ENCODE data around the gene SH3PXD2A.
"Not testable (repeated sequence)": the region's sequence is repeated elsewhere in the genome, so short reads cannot be mapped to it uniquely, and the experiment has no call there.

SH3PXD2A gene

DNA sequence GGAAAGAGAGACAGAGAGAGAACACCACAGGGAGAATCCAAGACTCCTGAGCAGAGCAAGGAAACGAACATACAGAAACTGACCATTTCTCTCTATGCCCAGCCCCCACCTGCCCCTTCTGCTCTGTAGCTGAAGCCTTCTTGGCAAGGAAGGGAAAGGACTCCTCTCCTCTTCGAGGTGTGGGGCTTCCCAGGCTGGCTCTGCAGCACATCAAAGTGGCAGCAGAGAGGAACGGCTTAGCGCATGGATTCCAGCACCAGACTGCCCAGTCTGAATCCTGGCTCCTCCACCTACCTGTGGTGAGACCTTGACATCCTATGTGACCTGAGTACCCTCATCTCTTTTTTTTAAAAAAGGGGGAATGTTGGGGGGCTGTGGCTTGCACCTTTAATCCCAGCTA lies 69.4 kb downstream of the SH3PXD2A start:
- DNase-seq: no peak

DNA sequence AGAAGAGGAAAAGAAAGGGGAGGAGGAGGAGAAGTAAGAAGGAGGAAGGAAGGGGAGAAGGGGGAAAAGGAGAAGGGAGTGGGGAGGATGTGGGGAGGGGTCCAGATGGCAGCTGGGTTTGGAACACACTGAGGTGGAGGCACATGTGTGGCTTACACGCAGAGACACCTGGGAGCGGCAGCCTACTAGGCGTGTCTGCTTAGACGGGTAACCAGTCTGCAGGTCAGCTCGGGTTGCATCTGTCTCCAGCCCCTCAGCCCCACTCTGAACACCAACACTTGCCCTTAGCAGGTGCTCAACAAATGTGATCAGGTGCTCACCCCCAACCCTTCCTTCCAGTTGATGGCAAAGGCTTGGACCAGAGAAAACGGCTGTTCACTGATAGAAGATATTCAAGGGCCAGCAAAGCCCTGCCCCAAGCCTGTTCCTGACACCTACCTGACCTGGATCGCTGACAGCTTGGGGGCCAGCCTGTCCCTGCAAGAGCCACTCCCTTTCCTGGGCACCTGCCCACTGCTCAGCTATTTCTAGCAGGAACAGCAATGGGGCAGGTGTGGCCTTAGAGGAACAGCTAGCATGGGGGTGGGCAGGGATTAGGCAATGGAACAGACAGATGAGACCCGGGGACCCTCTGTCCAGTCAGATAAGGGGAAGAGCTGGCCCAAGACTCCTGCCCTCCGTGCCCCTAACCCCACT lies 70.5 kb downstream of the SH3PXD2A start:
- DNase-seq: no peak

DNA sequence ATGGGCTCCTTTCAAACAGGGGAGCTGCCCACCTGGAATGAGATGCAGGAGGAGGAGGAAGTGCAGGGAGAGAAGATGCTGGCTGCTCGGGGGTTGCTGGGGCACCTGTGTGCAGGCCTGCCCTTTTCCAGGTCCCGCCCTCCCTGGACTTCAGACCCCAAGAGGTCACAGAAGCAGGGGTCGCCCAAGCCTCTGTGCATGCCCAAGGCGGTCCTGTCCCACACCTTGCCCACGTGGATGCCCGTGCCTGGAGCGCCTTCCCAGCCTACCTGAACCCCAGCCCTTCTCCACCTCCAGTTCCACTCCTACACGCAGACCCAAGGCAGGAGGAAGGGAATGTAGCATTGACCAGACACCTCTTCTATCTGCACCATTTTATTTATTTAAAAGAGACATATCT lies 71.3 kb downstream of the SH3PXD2A start:
- DNase-seq: no peak

DNA sequence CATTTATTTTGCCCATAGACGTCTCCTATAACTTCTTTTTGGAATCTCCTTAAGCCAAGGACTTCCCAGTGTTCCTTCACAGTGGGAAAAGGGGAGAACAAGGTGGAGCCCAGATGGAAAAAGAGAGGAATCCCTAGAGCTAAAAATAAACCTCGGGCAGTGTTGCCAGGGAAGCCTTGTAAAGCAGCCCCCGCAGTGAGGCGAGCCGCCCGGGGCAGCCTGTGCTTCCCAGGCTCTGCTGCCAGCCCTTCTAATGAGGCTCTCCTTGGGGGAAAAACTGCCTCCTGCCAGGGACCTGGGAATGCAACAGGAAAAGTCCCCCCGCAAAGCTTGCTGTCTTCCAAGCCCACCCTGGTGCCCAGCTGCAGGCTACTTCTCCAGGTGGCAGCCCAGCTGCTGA lies 71.7 kb downstream of the SH3PXD2A start:
- no peak for DNase-seq

DNA sequence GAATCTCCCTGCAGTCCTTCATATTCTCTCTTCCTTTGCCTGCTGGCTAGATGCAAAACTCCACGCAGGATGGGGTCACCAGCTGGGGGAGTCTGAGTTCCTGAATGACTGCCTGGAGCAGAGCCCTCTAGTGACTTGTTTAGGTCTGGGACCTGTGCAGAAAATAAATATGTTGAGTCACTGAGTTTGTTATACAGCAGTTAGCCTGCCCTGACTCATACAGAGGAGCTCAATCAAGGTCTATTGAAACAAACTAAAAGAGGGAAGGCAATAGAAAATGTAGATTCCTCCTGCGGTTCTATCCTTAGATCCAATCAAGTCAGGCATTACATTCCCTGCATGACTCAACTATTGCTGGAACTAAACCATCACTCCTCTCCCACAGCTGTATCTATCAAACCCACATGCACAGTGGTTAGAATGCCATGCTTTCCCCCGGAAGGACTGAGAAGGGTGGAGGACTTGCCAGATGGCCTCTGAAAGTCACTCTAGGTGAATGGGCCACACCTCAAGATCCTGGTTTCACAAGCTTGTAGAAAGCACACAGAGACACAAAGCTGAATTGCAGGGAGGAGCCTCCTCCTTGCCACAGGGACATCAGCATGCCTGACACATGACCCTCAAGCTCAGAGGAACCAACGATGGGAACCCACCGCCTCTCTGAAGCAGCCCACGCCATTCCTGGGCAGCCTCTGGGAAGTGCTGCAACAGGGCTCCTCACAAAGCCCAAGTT lies 73.9 kb downstream of the SH3PXD2A start:
- DNase-seq: no peak

DNA sequence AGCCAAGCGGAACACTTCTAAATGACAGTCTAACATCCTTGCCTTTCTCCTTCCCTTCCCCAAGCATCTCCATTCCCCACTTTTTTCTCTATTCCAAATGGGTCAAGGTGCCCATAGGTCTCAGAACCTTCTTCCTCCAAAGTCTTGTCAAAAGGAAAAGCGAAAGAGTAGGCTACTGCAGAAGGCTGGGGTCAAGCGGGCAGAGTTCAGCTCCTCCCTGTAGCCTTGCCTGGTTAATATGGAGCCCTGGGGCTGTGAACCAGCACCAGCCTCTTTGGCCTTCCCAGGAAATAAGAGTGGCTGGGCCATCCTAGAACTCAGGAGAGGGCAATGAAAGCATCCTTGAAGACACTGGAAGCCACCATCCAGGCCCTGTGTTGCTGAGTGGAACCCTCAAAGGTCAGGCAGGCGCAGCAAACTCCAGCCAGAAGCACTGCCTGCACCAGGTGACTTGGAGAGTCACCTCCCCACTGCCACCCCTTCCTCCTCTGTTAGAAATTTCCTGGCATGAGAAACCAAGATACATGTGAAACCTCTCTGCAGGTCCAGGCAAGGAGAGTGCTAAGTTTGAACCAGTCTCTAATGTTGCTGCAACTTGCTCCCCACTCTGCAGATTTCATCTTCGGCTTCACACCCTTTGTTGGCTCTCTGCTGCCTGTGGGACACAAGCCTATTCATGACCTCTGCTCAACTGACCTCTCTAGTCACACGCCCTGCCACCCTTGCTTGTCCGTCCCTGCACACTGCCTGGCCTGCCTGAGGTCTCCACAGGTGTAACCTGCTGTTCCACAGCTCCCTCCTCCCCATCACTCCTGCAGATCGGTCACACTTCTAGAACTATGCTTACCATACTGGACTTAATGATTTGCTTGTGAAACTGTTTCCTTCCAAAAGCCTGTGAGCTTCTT lies 74.9 kb downstream of the SH3PXD2A start:
- no peak for DNase-seq

DNA sequence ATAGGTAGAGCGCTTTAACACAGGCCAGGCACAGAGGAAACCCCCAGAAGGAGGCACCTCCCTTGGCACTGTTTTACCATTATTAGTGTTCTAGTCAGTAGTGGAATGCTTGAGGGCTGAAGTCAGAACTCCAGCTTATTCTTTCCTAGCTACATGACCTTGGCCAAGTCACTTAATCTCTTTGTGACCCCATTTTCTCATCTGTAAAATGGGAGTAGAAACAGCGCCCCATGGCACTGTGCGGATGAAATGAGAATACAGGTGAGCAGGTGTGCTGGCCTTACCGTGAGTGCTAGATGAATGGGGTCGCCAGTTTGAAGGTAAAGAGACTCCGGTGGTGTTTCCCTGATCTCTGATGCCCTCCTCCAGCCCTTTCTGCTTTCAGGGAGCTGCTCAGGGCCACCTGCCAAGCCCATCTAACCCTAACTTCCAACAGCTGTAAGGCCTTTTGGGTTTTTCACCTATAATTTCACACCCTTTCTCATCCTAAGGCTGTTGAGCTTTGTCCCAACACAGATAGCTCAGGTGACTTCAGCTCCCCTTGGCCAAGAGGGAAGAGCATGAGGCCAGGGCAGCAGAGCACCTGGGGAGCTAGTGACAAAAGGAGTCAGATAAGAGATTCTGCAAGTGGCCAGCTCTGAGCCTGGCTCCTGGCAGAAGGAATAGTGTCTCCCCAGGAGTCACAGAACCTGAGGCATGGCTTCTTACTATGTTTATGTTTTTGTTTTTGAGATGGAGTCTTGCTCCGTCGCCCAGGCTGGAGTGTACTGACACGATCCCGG lies 76.8 kb downstream of the SH3PXD2A start:
- DNase-seq: no peak

DNA sequence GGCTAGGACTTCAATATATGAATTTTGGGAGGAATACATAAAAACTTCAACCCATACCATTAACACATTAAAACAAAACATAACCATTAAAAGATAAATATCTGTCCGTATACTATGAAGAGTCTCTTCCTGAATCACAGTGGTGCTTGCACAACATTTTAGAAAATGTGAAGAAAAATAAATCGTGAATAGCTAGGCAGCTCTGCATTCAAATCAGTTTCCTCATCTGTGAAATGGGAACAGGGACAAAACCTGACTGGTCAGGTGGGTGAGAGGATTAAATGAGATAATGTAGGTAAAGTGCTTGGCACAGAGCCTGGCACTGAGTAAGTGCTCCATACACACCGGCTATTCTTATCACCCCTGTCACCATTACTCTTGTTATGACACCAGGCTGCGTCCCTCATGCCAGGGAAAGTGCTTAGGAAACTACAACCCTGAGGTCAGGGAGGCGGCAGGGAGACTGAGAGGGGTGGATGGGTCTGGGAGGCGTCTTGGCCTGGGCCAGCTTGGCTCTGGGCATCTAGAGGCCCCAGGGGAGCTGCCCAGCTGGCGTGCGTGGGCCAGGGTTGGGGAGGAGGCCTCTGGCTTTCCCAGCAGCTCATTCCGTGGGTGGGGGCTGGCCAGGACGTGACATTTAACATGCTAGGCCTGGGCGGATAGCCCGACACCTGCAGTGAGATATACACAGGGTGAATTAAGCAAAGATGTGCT lies 78.3 kb downstream of the SH3PXD2A start:
- no peak for DNase-seq

DNA sequence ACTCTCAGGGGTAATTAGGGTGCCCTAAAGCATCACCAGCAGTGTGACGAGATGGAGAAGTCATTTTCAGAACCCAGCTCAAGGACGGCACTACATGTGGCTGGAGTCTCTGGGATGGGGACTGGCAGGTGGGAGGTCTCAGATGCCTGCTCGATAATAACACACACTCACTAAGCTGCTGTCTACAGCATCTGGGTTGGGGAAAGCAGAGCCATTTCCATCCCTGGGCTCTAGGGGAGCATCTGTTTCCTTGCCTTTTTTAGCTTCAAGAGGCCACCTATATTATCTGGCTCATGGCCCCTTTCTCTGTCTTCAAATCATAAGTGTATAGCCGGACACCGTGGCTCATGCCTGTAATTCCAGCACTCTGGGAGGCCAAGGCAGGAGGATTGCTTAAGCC lies 79.6 kb downstream of the SH3PXD2A start:
- DNase-seq: no peak

DNA sequence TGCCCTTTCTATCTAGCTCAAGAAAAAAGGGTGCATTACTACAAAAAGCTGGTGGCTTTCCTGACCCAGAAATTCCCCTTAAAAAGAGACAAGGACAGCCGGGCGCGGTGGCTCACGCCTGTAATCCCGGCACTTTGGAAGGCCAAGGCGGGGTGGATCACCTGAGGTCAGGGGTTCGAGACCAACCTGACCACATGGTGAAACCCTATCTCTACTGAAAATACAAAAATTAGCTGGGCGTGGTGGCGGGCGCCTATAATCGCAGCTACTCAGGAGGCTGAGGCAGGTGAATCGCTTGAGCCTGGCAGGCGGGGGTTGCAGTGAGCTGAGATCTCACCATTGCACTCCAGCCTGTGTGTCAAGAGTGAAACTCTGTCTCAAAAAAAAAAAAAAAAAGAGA lies 82.5 kb downstream of the SH3PXD2A start:
- not testable (repeated sequence) for DNase-seq

DNA sequence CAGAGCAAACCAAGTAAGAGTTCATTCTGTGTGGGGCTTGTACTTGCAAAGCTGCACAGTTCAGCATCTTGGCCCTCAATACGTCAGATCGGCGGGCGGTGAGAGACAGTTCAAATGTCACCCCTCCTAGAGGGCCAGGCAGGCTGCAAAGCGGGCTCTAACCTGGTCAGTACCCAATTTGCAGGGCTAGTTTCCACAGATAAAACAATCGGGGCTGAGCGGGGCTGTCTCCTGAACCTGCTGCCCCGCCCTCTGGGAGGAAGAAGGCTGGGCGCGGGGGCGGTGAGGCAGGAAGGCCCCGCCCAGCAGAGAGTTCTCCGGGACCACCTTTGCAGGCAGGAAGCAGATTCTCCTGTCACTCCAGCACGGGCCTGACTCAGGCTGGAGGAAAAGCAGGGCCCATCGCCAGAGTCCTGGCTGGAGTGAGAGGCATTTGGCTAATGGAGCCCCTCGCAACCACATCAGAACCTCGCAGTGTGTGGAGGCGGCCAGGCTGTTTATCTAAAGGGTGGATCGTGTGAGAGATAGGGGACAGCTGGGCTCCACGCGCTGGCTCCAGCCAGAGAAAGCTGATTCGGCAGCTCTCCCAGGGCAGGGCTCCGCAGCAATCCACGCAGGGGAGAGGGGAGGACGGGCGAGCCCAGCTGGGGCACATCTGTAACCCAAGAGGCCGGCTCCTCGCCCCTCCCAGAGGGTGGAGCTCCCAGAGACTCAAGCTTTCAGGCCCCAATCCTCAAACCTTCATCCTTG lies 83.1 kb downstream of the SH3PXD2A start:
- peak; percentile 31 for DNase-seq

DNA sequence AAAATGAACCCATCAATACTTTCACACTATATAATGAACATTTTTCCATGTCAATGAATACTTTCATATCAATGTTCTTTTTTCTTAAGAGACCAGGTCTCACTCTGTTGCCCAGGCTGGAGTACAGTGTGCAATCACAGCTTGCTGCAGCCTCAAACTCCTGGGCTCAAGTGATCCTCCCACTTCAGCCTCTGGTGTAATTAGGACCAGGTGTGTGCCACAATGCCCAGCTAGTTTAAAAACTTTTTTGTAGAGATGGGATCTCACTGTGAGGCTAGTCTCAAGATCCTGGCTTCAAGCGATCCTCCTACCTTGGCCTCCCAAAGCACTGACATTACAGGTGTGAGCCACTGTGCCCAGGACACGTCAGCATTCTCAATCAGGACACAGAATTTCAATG lies 85.2 kb downstream of the SH3PXD2A start:
- no peak for DNase-seq

DNA sequence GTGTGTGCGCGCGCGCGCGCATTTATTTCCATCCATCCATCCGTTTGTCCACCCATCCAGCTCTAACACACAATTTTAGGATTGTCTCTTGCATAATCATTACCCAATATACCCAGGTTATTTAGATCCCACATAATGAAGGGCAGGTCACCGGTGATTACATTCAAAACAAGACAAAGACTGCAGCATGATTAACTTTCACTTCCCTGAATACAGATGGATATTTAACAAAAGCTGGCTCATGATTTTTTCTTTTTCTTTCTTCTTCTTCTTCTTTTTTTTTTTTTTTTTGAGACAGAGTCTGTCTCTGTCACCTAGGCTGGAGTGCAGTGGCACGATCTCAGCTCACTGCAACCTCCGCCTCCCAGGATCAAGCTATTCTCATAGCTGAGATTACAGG lies 86.2 kb downstream of the SH3PXD2A start:
- no peak for DNase-seq

DNA sequence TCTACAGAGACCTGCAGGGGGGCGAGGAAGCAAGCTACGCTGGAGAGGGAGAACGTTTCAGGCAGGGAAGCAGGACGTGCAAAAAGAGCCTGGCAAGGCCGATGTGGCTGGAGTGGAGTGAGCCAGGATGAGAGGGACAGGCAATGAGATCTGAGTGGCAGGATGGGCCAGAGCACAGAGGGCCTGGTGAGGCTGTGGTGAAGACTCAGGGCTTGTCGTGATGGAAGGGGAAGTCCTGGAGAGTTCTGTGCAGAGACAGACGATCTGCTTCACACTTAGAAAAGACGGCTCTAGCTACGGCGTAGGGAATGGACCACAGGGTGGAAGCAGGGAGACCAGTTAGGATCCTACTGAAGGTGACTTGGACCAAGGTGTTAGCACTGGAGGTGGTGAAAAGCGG lies 87.0 kb downstream of the SH3PXD2A start:
- DNase-seq: no peak

DNA sequence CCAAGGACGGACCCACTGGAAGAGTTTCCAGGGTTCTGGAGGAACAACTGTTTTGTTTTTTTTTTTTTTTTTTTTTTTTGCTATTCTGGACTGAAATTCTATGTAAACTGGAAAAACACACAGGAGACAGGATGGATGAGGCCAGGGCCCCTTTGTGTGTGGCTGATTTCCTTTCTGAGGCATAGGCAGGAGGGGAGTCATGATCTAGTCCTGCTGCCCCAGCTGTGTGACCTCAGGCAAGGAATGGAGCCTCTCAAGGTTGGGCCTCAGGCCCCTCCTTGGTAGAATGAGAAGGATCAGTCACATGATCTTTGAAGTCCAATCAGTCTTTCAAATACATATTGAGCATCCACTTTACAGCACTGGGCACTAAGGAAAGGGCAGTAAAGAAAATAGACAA lies 87.6 kb downstream of the SH3PXD2A start:
- DNase-seq: no peak

DNA sequence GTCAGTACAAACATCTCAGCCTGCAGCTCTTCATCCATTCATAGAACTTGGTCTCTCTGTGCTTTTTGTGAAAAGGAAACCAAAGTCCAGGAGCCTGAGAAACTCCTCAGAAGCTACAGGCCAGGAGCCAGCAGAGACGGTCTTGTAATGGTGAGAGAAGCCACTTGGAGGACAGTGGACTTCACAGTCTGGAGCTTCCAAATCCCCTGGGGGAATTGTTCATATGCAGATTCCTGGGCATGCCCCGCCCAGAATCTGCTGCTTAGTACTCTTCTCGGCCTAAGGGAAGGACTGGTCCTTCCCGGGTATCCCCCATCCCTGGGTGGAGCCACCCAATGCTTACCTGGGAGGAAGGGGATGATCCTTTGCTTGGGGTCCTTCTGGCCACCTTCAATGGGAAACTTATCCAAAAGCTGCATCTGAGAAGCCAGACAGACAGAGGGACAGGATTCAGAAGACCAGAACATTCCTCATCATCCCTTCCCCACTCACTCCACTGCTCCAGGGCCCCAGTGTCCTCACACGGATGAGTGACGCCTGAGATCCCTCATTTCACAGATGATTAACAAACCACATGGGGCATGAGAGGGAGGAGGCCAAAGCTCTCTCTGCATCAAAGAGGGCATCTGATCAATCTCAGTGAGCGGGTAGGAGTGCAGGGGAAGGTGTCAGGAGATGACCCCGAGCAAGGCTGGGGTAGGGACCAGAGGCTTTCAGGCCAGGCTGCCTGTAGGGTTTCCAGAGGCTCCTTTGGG lies 88.4 kb downstream of the SH3PXD2A start:
- DNase-seq: no peak

DNA sequence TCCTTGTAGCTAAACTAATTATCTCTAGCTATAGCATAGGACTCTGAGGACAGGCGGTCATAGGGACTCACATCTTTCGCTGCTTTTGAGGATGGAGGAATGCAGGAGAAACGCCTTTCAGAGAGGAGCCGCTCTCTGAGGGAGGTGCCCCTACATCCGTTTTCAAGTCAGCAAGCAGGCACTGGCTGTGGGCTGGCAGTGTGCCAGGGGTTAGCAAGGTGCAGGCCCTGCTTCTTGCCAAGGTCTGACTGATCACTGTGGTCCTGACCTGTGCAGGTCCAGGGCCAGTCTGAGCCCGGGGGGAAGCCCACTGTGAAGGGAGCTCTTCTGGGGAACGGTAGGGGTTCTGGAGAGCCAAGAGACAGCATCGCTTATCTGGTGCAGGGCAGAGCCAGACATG lies 89.4 kb downstream of the SH3PXD2A start:
- peak; percentile 66 for DNase-seq

DNA sequence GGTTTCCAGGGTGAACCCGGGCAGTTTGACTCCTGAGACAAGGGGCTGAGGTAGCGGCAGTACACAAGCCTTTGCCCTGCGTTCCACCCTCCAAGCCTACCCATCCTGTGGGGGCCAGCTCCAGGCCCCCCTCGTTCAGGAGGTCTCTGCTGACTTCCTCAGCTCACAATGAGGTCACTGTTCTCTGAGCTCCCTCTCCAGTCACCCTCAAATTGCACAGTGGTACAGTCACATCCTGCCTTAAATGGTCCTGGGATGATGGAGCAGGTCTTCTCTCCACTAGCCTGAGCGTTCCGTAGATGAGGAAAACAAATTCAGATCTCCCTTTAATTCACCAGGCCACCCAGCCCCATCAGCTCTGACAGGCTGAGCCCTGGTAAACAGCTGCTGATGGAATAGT lies 90.2 kb downstream of the SH3PXD2A start:
- no peak for DNase-seq

DNA sequence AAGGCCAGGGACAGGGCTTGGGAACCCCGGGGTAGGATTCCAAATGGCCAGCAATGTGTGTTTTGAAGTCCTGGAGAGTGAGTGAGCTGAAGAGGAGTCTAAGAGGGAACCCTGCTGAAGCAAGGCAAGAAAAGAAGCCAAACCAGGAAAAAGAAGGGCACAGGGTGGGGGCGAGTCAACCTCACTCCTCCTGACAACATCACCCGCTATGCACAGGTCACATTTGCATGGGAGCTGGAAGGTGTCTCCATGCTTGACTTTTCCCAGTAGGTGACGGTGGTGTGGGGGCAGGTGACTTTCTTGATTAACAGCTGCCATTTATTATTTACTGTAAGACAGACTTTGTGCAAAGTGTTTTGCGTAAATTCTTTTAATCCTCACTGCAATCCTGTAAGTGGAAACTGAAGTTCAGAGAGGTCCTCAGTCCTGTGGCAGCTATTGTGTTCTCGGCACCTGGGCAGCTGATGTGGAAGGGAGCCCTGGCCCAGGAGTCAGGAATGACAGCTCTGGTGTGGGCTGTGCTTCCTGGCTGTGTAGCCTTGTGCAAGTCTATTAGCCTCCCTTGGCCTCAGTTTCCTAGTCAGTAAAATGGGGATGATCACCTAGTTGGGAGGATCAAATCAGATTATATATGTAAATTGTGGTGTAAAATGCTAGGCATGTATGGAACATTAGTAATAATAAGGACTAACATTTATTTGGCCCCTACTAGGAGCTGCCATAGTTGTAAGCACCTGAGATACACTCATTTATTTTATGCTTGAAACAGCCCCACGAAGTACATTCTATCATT lies 90.9 kb downstream of the SH3PXD2A start:
- DNase-seq: no peak
